H1 (cell line): ENCODE measurements around the gene DPYSL3. TPM values are rescaled to one million over a fixed set of nuclear protein-coding genes. Genes with fewer than 3 reads are reported as not detected.

Source experiments
- CTCF ChIA-PET: fragments of 300-600 bp; sonication (Branson Sonifier 250); formaldehyde crosslinking; loops from one replicate; lab custom pipeline; 2021; ENCODE audit not compliant: partially characterized antibody; lab: Charles Lee
- POLR2A ChIA-PET: fragments of 300-600 bp; sonication (Branson Sonifier 250); formaldehyde crosslinking; loops from one replicate; lab custom pipeline; 2021; ENCODE audit warnings: inconsistent platforms; ENCODE audit not compliant: partially characterized antibody; lab: Charles Lee
- DNase-seq, 2 experiments: peaks; one replicate each; pipeline versions ENCODE4 v3.0.0 to v3.0.0-alpha.2; 2010 to 2022; ENCODE audit warnings: low spot score in 2 of 2, low read depth in 1 of 2, mixed read lengths in 1 of 2
- FAIRE-seq: peaks from 2 replicates; lab custom pipeline; 2011; peaks lifted over from hg19 to GRCh38; lab: Jason Lieb, UNC
- H2AFZ ChIP-seq: 2 replicates; pipeline ENCODE4 v1.8.1; 2012; ENCODE audit warnings: low read length, inconsistent platforms
- H2AK5ac ChIP-seq: 2 replicates; pipeline ENCODE4 v1.6.1; 2013; ENCODE audit warnings: low read depth, low read length
- H2BK120ac ChIP-seq: replicated peaks from 2 replicates; pipeline ENCODE3; 2013; ENCODE audit warnings: low read depth, low read length, inconsistent platforms
- H2BK12ac ChIP-seq: 2 replicates; pipeline ENCODE4 v1.6.1; 2013; ENCODE audit warnings: low read depth, low read length
- H2BK15ac ChIP-seq: 2 replicates; pipeline ENCODE4 v1.6.1; 2013; ENCODE audit warnings: low read length
- H2BK20ac ChIP-seq: 2 replicates; pipeline ENCODE4 v1.6.1; 2013; ENCODE audit warnings: low read length
- H2BK5ac ChIP-seq: 2 replicates; pipeline ENCODE4 v1.6.1; 2013; ENCODE audit warnings: low read depth, low read length
- H3K14ac ChIP-seq: 2 replicates; pipeline ENCODE4 v1.6.1; 2013; ENCODE audit warnings: inconsistent platforms; ENCODE audit not compliant: insufficient read length
- H3K18ac ChIP-seq: 2 replicates; pipeline ENCODE4 v1.6.1; 2013; ENCODE audit warnings: low read length; ENCODE audit errors: extremely low read depth
- H3K23ac ChIP-seq: 2 replicates; pipeline ENCODE4 v1.6.1; 2013; ENCODE audit warnings: inconsistent platforms; ENCODE audit not compliant: insufficient read length
- H3K23me2 ChIP-seq: 2 replicates; pipeline ENCODE4 v1.6.1; 2013; ENCODE audit warnings: low read depth, low read length
- H3K27ac ChIP-seq: 2 replicates; pipeline ENCODE4 v1.6.1; 2011; ENCODE audit warnings: low read depth, low read length, inconsistent platforms
- H3K27me3 ChIP-seq, 4 experiments: replicated peaks in 1 of 4; 1 replicate in 1 of 4; 2 replicates in 3 of 4; pipeline versions ENCODE4 v1.6.1 to v1.8.1; 2011 to 2013; ENCODE audit warnings: low read length in 3 of 4, mild to moderate bottlenecking in 3 of 4, inconsistent platforms in 2 of 4, mixed read lengths in 2 of 4, moderate library complexity in 1 of 4; ENCODE audit not compliant: control insufficient read depth in 3 of 4, insufficient read depth in 3 of 4; ENCODE audit errors: extremely low read depth in 1 of 4
- H3K36me3 ChIP-seq, 4 experiments: 2 replicates each; pipeline versions ENCODE4 v1.6.1 to v1.8.1; 2011 to 2013; ENCODE audit warnings: mild to moderate bottlenecking in 4 of 4, low read length in 3 of 4, moderate library complexity in 2 of 4, control low read depth in 1 of 4, inconsistent platforms in 1 of 4; ENCODE audit not compliant: insufficient read depth in 4 of 4, control insufficient read depth in 2 of 4
- H3K4ac ChIP-seq: replicated peaks from 2 replicates; pipeline ENCODE3; 2013; ENCODE audit warnings: low read length, low read depth, mixed read lengths, inconsistent platforms; ENCODE audit not compliant: insufficient read length
- H3K4me1 ChIP-seq, 4 experiments: replicated peaks in 1 of 4; 1 replicate in 1 of 4; 2 replicates in 3 of 4; pipeline versions ENCODE4 v1.6.1 to v1.8.1; 2011 to 2013; ENCODE audit warnings: low read length in 3 of 4, inconsistent platforms in 2 of 4, mixed read lengths in 1 of 4; ENCODE audit not compliant: insufficient read depth in 4 of 4, control insufficient read depth in 3 of 4
- H3K4me2 ChIP-seq, 2 experiments: 2 replicates each; pipeline versions ENCODE4 v1.6.1 to v1.8.1; 2011 to 2013; ENCODE audit warnings: low read depth in 2 of 2, low read length in 2 of 2, control low read depth in 1 of 2, inconsistent platforms in 1 of 2, mild to moderate bottlenecking in 1 of 2; ENCODE audit not compliant: insufficient read depth in 1 of 2
- H3K4me3 ChIP-seq, 4 experiments: fragments of 200-600, 300-600 bp in 1 of 4; sonication (generic), shearing (Covaris generic), sonication (Bioruptor Twin) in 1 of 4; 2 replicates each; pipeline versions ENCODE4 v1.5.1 to v1.8.1; 2011 to 2016; ENCODE audit warnings: low read length in 4 of 4, low read depth in 3 of 4, control low read depth in 2 of 4, inconsistent platforms in 2 of 4, mild to moderate bottlenecking in 2 of 4, mixed read lengths in 1 of 4, moderate library complexity in 1 of 4; ENCODE audit not compliant: insufficient read depth in 2 of 4; ENCODE audit errors: extremely low read depth in 1 of 4
- H3K56ac ChIP-seq: replicated peaks from 2 replicates; pipeline ENCODE3; 2013; ENCODE audit warnings: low read depth, mild to moderate bottlenecking, mixed read lengths, low read length, inconsistent platforms; ENCODE audit not compliant: insufficient read length
- H3K79me1 ChIP-seq: 2 replicates; pipeline ENCODE4 v1.6.1; 2013; ENCODE audit warnings: low read depth, low read length, control low read depth
- H3K79me2 ChIP-seq, 2 experiments: 2 replicates each; pipeline versions ENCODE4 v1.6.1 to v1.8.1; 2012 to 2013; ENCODE audit warnings: low read length in 2 of 2, mild to moderate bottlenecking in 2 of 2, inconsistent platforms in 1 of 2; ENCODE audit not compliant: insufficient read depth in 2 of 2, control insufficient read depth in 1 of 2
- H3K9ac ChIP-seq, 4 experiments: replicated peaks in 1 of 4; 1 replicate in 1 of 4; 2 replicates in 3 of 4; pipeline versions ENCODE4 v1.6.1 to v1.8.1; 2011 to 2013; ENCODE audit warnings: low read depth in 3 of 4, low read length in 3 of 4, control low read depth in 2 of 4, mild to moderate bottlenecking in 2 of 4, moderate library complexity in 2 of 4, inconsistent platforms in 1 of 4; ENCODE audit errors: extremely low read depth in 1 of 4
- H3K9me3 ChIP-seq, 2 experiments: 2 replicates each; pipeline versions ENCODE4 v1.6.1 to v1.8.1; 2012 to 2013; ENCODE audit warnings: mild to moderate bottlenecking in 2 of 2, moderate library complexity in 2 of 2, control low read depth in 1 of 2, inconsistent platforms in 1 of 2, low read depth in 1 of 2, low read length in 1 of 2, mixed read lengths in 1 of 2; ENCODE audit not compliant: insufficient read depth in 2 of 2
- H4K20me1 ChIP-seq, 2 experiments: replicated peaks in 1 of 2; 2 replicates each; pipeline versions ENCODE3 to v1.8.1; 2011 to 2013; ENCODE audit warnings: inconsistent platforms in 2 of 2, low read length in 2 of 2, mild to moderate bottlenecking in 1 of 2; ENCODE audit not compliant: insufficient read depth in 2 of 2, control insufficient read depth in 1 of 2
- H4K5ac ChIP-seq: 2 replicates; pipeline ENCODE4 v1.6.1; 2013; ENCODE audit warnings: low read length, low read depth, mixed read lengths, inconsistent platforms; ENCODE audit not compliant: insufficient read length
- H4K8ac ChIP-seq: 2 replicates; pipeline ENCODE4 v1.8.0; 2013; ENCODE audit warnings: mild to moderate bottlenecking, moderate library complexity, low read length, inconsistent platforms; ENCODE audit not compliant: insufficient read depth; ENCODE audit errors: extremely low read depth
- H4K91ac ChIP-seq: replicated peaks from 2 replicates; pipeline ENCODE3; 2013; ENCODE audit warnings: low read length, mixed read lengths, inconsistent platforms; ENCODE audit not compliant: insufficient read length
- CEBPB ChIP-seq: IDR thresholded peaks from 2 replicates; pipeline ENCODE4 v1.6.1; 2012; ENCODE audit warnings: low read depth, low read length
- CHD2 ChIP-seq: IDR thresholded peaks from 2 replicates; pipeline ENCODE4 v1.6.1; 2012; ENCODE audit warnings: low read length, improper control_type of control experiment
- EGR1 ChIP-seq: IDR thresholded peaks from 2 replicates; pipeline ENCODE4 v1.6.1; 2011; ENCODE audit warnings: low read depth, low read length, borderline replicate concordance
- EP300 ChIP-seq, 2 experiments: IDR thresholded peaks; 1 replicate in 1 of 2; 2 replicates in 1 of 2; pipeline ENCODE4 v1.6.1; 2011 to 2012; ENCODE audit warnings: low read depth in 2 of 2, low read length in 2 of 2, mild to moderate bottlenecking in 2 of 2, borderline replicate concordance in 1 of 2, inconsistent platforms in 1 of 2, moderate library complexity in 1 of 2
- FOSL1 ChIP-seq: IDR thresholded peaks from 2 replicates; pipeline ENCODE4 v1.6.1; 2011; ENCODE audit warnings: mild to moderate bottlenecking, low read depth, low read length, moderate library complexity; ENCODE audit not compliant: insufficient read depth
- MAFK ChIP-seq: IDR thresholded peaks from 2 replicates; pipeline ENCODE4 v1.6.1; 2012; ENCODE audit warnings: low read depth, mild to moderate bottlenecking, improper control_type of control experiment, low read length
- PHF8 ChIP-seq: fragments of 200-600 bp; sonication (generic); conservative IDR thresholded peaks from 2 replicates; pipeline ENCODE4 v1.7.1; 2012; ENCODE audit warnings: low read depth, mild to moderate bottlenecking, inconsistent platforms, low read length, moderate library complexity
- POLR2AphosphoS5 ChIP-seq: IDR thresholded peaks from 2 replicates; pipeline ENCODE4 v1.6.1; 2011; ENCODE audit warnings: low read depth, low read length
- POU5F1 ChIP-seq: IDR thresholded peaks from 2 replicates; pipeline ENCODE4 v1.6.1; 2011; ENCODE audit warnings: low read depth, mild to moderate bottlenecking, low read length, moderate library complexity
- RAD21 ChIP-seq, 2 experiments: IDR thresholded peaks in 1 of 2; conservative IDR thresholded peaks in 1 of 2; 2 replicates each; pipeline ENCODE4 v1.6.1; 2011; ENCODE audit warnings: low read depth in 2 of 2, low read length in 2 of 2, improper control_type of control experiment in 1 of 2, inconsistent platforms in 1 of 2, mild to moderate bottlenecking in 1 of 2, moderate library complexity in 1 of 2
- SP1 ChIP-seq: IDR thresholded peaks from 2 replicates; pipeline ENCODE4 v1.6.1; 2011; ENCODE audit warnings: low read depth, low read length
- TAF1 ChIP-seq: IDR thresholded peaks from 2 replicates; pipeline ENCODE4 v1.6.1; 2011; ENCODE audit warnings: mild to moderate bottlenecking, low read depth, low read length
- TBP ChIP-seq: IDR thresholded peaks from 2 replicates; pipeline ENCODE4 v1.6.1; 2011; ENCODE audit warnings: low read depth, low read length, improper control_type of control experiment
- YY1 ChIP-seq: IDR thresholded peaks from 2 replicates; pipeline ENCODE4 v1.6.1; 2011; ENCODE audit warnings: low read depth, mild to moderate bottlenecking, low read length
- WGBS, 2 experiments: shearing (Covaris generic) in 1 of 2; methylation state at CpG; one replicate each; pipeline versions ENCODE4 v1.1.6 to v1.1.7; 2013 to 2015; ENCODE audit warnings: low lambda C conversion rate in 2 of 2, mixed read lengths in 2 of 2, inconsistent platforms in 1 of 2, low coverage in 1 of 2, missing lambda C conversion rate in 1 of 2; ENCODE audit not compliant: insufficient replicate concordance in 2 of 2, insufficient coverage in 1 of 2, insufficient read length in 1 of 2; ENCODE audit errors: extremely low coverage in 1 of 2, missing lambda C conversion rate in 1 of 2; 5-methylcytosine and 5-hydroxymethylcytosine counted together
- polyA plus RNA-seq, 7 experiments: library from polyadenylated mRNA; depleted of rRNA in 3 of 7; stranded (reverse) in 5 of 7; unstranded in 2 of 7; fragments of >200 nt in 5 of 7; fragments of 200-250 nt in 2 of 7; gene quantifications; 1 replicate in 5 of 7; 2 replicates in 1 of 7; 4 replicates in 1 of 7; pipeline versions ENCODE4 v1.2.1 to v1.2.3, GENCODE V29; 2011 to 2013; ENCODE audit warnings: missing spikeins in 2 of 7, mixed read lengths in 2 of 7
- total RNA-seq: library from RNA; stranded (reverse); fragmentation: NEBNext Ultra II Directional; extraction: Animal tissue kit (Norgen Biotek cat#: 25700); gene quantifications from 2 replicates; pipeline ENCODE4 v1.2.1, GENCODE V29; 2021
- TF ChIP-seq, protein P1 (sequence below): IDR thresholded peaks from 2 replicates; pipeline ENCODE4 v1.6.1; 2012; ENCODE audit warnings: inconsistent platforms

DPYSL3 gene
- total and polyA plus RNA-seq, 2 of the 8 experiments (the other 6 are each of a cell fraction or from before 2014, with no cell fraction given), result 268 to 387 TPM

GRCh38 chr5:147538236-147538635 lies 28.4 kb upstream of the DPYSL3 start:
- no peak overlapping the region for H3K4ac ChIP-seq
- no peak for TF ChIP-seq PHF8
- TF ChIP-seq FOSL1, result no peak
- no peak for TF ChIP-seq POLR2AphosphoS5
- TF ChIP-seq MAFK, result no peak
- TF ChIP-seq EGR1, result no peak
- no peak for TF ChIP-seq YY1
- no peak for TF ChIP-seq CHD2
- no peak for TF ChIP-seq SP1
- no peak for TF ChIP-seq POU5F1
- no peak for TF ChIP-seq TAF1
- TF ChIP-seq RAD21 (IDR thresholded peaks at IDR 0.05 in 1 of 2, conservative IDR thresholded peaks at IDR 0.05 in 1 of 2; ENCODE audit: low read depth in 2 of 2, low read length in 2 of 2), result no peak
- TF ChIP-seq TBP, result no peak
- TF ChIP-seq CEBPB, result no peak
- no peak for TF ChIP-seq EP300 (IDR thresholded peaks at IDR 0.05; ENCODE audit: borderline replicate concordance in 1 of 2, low read depth in 2 of 2, low read length in 2 of 2)
- TF ChIP-seq, protein P1, sequence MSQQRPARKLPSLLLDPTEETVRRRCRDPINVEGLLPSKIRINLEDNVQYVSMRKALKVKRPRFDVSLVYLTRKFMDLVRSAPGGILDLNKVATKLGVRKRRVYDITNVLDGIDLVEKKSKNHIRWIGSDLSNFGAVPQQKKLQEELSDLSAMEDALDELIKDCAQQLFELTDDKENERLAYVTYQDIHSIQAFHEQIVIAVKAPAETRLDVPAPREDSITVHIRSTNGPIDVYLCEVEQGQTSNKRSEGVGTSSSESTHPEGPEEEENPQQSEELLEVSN, result no peak

More at GRCh38 chr5:147538236-147538635, 28.4 kb upstream of the DPYSL3 start:
- Histone ChIP-seq H4K5ac (no peak overlapping the region), H2AFZ (no peak overlapping the region), H2BK15ac (no peak overlapping the region), H4K91ac (no peak overlapping the region), H4K20me1 (no peaks in the 10 kb centered on the region), H3K9ac (no peak overlapping the region), H2BK120ac (no peak overlapping the region), H3K9me3 (no peaks in the 10 kb centered on the region), H3K23ac (no peak overlapping the region), H2BK12ac (no peak overlapping the region), H3K79me2 (no peaks in the 10 kb centered on the region), H3K18ac (no peak overlapping the region), H3K4me3 (no peak overlapping the region), H3K14ac (no peak overlapping the region), H3K27ac (no peak overlapping the region), H2BK20ac (no peak overlapping the region), H3K23me2 (no peaks in the 10 kb centered on the region), H3K4me2 (no peak overlapping the region), H3K56ac (no peak overlapping the region), H3K36me3 (no peaks in the 10 kb centered on the region), H3K27me3 (no peaks in the 10 kb centered on the region), H3K4me1 (no peaks in the 10 kb centered on the region), H2AK5ac (no peak overlapping the region), H2BK5ac (no peak overlapping the region), H4K8ac (no peak overlapping the region), H3K79me1 (no peaks in the 10 kb centered on the region)
- CTCF ChIA-PET, result interaction anchor here (1.7 to 6.1 kb wide), 5 partner anchors 10 to 73 kb away, joined by 5 to 27 read pairs (median 7); no protein-coding TSS in a partner anchor
- FAIRE-seq (no peak), DNase-seq (no peak)
- WGBS, 2 experiments, result 96% methylated on average over 1 of the region's 1 CpG; no CpG with 5 or more reads in 1 of the 2 experiments
- POLR2A ChIA-PET, result interaction anchor here (0.6 kb wide), 1 partner anchor 26 kb away, joined by 3 read pairs; no protein-coding TSS in a partner anchor
